ENCODE data around the gene TGIF2LY. TPM values are rescaled to one million over a fixed set of nuclear protein-coding genes. Genes with fewer than 3 reads are reported as not detected.
"Not testable (repeated sequence)": the region's sequence is repeated elsewhere in the genome, so short reads cannot be mapped to it uniquely, and the experiment has no call there.

TGIF2LY gene
- not detected in 2 replicates for polyA plus RNA-seq (2012; rRNA removed)
- polyA plus RNA-seq (2012; cell fraction: cytosol; rRNA removed): not detected in 2 replicates
- polyA plus RNA-seq (2012; cell fraction: nucleus; rRNA removed): not detected in 2 replicates

GRCh38 chrY:3578767-3579166 lies at the start of gene TGIF2LY:
TGIF2LY (plus strand) TSS chrY:3579067; CDS start chrY:3579245, 178 bp downstream.
- CTCF ChIA-PET; H2AFZ ChIP-seq (ENCODE audit: low read depth): not testable (repeated sequence)

More at GRCh38 chrY:3578767-3579166, at the start of gene TGIF2LY:
- H3K27ac ChIP-seq (ENCODE audit: low read depth in 2 of 2, low read length in 1 of 2); H3K4me1 ChIP-seq (ENCODE audit: control insufficient read depth in 1 of 2, insufficient read depth in 2 of 2, low read depth in 1 of 2, low read length in 1 of 2); H3K79me2 ChIP-seq (ENCODE audit: insufficient read depth); H3K9me2 ChIP-seq; H4K20me1 ChIP-seq (ENCODE audit: insufficient read depth); H3K36me3 ChIP-seq (replicated peaks in 1 of 2; ENCODE audit: control insufficient read depth in 1 of 2, insufficient read depth in 2 of 2, low read length in 1 of 2); H3F3A ChIP-seq (replicated peaks; ENCODE audit: insufficient read depth); DNase-seq; H3K4me2 ChIP-seq; H3K9ac ChIP-seq; H3K27me3 ChIP-seq (ENCODE audit: insufficient read depth); POLR2A ChIA-PET; H3K9me3 ChIP-seq; H3K4me3 ChIP-seq (ENCODE audit: low read depth in 2 of 2, low read length in 1 of 2): not testable (repeated sequence)
- no CpG with 5 or more reads among the region's 9 CpGs for WGBS (ENCODE audit: low lambda C conversion rate)

Small RNA genes within 50 kb of the gene (small RNA-seq; reads per million reads assigned to genes)
- gene PRRC2CP1: 0 reads per million in 7 experiments
